Mesothelial cell of epicardium (in vitro differentiated cells): ENCODE results near the gene ABCC6. TPM values are rescaled to one million over a fixed set of nuclear protein-coding genes. Genes with fewer than 3 reads are reported as not detected.
"Not testable (repeated sequence)": the region's sequence is repeated elsewhere in the genome, so short reads cannot be mapped to it uniquely, and the experiment has no call there.

ENCODE experiments used
- DNase-seq, 2 experiments: peaks; one replicate each; pipeline ENCODE4 v3.0.0; 2021; ENCODE audit warnings: low spot score in 2 of 2; ENCODE audit not compliant: unreplicated experiment in 2 of 2
- H3K27ac Mint-ChIP-seq: 2 replicates; pipeline ENCODE4 v1.8.0; 2021; ENCODE audit warnings: mixed read lengths
- H3K27me3 Mint-ChIP-seq: 2 replicates; pipeline ENCODE4 v1.8.0; 2021; ENCODE audit warnings: low read depth, mixed read lengths
- H3K36me3 Mint-ChIP-seq: 2 replicates; pipeline ENCODE4 v1.8.0; 2021; ENCODE audit warnings: mixed read lengths
- H3K4me1 Mint-ChIP-seq: 2 replicates; pipeline ENCODE4 v1.8.0; 2021; ENCODE audit warnings: mixed read lengths
- H3K4me3 Mint-ChIP-seq: 2 replicates; pipeline ENCODE4 v1.8.0; 2021; ENCODE audit warnings: mild to moderate bottlenecking, moderate library complexity, mixed read lengths
- H3K9me3 Mint-ChIP-seq: 2 replicates; pipeline ENCODE4 v1.8.0; 2021; ENCODE audit warnings: mixed read lengths
- CTCF ChIP-seq: fragments of 200-600 bp; sonication (generic); IDR thresholded peaks from one replicate; pipeline ENCODE4 v1.5.0; 2021; ENCODE audit warnings: antibody characterized with exemption; ENCODE audit not compliant: unreplicated experiment
- total RNA-seq: library from RNA; stranded (reverse); gene quantifications from 3 replicates; pipeline ENCODE4 v1.2.1, GENCODE V29; 2021

Gene ABCC6
- total RNA-seq, 1 donor from 2014 or later: 3.2 TPM

DNA sequence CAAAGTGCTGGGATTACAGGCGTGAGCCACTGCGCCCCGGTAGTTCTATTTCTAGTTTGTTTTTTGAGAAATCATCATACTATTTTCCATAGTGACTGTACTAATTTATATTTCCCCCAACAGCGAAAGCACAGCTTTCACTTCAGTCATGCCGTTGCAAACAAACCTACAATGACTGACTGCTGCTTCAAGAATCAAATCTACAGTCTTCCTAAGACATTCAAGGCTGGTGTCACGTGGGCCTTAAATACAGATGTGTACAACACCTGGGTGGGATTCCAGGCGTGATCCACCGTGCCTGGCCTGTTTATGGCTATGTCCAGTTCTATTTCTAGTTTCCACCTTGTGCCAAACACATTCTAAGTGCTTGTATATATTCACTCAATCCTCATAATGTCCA, 72.0 kb downstream of the ABCC6 start:
- H3K27me3 Mint-ChIP-seq: no peaks in the 10 kb centered on the region
- no peak overlapping the region for H3K27ac Mint-ChIP-seq
- no peaks in the 10 kb centered on the region for H3K4me1 Mint-ChIP-seq
- TF ChIP-seq CTCF: no peak
- DNase-seq: no peak
- no peaks in the 10 kb centered on the region for H3K9me3 Mint-ChIP-seq
- H3K4me3 Mint-ChIP-seq: no peak overlapping the region
- no peaks in the 10 kb centered on the region for H3K36me3 Mint-ChIP-seq

GRCh38 chr16:16150878-16151152, 72.5 kb downstream of the ABCC6 start:
- no peak overlapping the region for H3K4me3 Mint-ChIP-seq
- no peak overlapping the region for H3K27ac Mint-ChIP-seq
- no peaks in the 10 kb centered on the region for H3K4me1 Mint-ChIP-seq
- DNase-seq: no peak
- no peak for TF ChIP-seq CTCF
- no peaks in the 10 kb centered on the region for H3K9me3 Mint-ChIP-seq
- no peaks in the 10 kb centered on the region for H3K27me3 Mint-ChIP-seq
- H3K36me3 Mint-ChIP-seq: no peaks in the 10 kb centered on the region

DNA sequence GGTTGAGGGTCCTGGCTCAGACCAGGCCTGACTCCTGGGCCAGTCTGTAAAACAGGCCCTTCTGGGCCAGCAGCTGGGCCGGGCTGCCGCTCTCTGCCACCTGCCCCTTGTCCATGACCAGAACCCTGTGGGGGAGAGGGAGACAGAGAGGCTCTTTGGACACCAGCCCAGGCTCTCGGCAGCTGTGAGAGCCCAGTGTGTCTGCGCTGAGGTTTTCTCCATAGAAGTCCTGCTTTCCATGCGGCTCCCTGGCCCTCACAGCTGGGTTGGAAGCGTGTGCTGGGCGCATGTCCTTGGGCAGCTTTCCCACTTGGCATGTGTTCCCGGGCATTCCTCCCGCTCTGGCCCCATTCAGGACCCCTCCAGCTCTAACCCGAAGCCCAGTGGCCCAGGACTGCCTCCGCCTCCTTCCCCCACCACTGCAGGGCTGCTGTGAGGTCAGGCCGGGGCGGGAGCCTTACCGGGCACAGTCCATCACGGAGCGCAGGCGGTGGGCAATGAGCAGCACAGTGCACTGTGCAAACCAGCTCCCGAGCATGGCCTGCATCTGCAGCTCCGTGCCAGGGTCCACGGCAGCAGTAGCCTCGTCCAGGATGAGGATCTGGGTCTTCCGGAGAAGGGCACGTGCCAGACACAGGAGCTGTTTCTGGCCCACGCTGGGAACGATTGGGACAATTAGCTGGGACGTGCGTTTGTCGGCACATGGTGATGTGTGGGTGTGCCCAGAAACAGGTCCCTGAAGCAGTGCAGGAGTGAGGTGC, 73.0 kb downstream of the ABCC6 start:
- no peaks in the 10 kb centered on the region for H3K9me3 Mint-ChIP-seq
- no peaks in the 10 kb centered on the region for H3K27me3 Mint-ChIP-seq
- H3K27ac Mint-ChIP-seq: no peak overlapping the region
- no peak for TF ChIP-seq CTCF
- no peaks in the 10 kb centered on the region for H3K4me1 Mint-ChIP-seq
- DNase-seq: no peak
- no peaks in the 10 kb centered on the region for H3K36me3 Mint-ChIP-seq
- H3K4me3 Mint-ChIP-seq: no peak overlapping the region

GRCh38 chr16:16149710-16150116, 73.6 kb downstream of the ABCC6 start:
- Mint-ChIP-seq H3K27ac (no peak overlapping the region), H3K9me3 (no peaks in the 10 kb centered on the region), H3K4me3 (no peak overlapping the region), H3K27me3 (no peaks in the 10 kb centered on the region), H3K36me3 (no peaks in the 10 kb centered on the region), H3K4me1 (no peaks in the 10 kb centered on the region)
- DNase-seq: no peak
- no peak for TF ChIP-seq CTCF

GRCh38 chr16:16148755-16149154, 74.5 kb downstream of the ABCC6 start:
- Mint-ChIP-seq H3K36me3 (peaks cover 7% of the 10 kb centered on the region), H3K9me3 (no peaks in the 10 kb centered on the region), H3K27me3 (no peaks in the 10 kb centered on the region), H3K4me3 (no peak overlapping the region), H3K4me1 (no peaks in the 10 kb centered on the region), H3K27ac (no peak overlapping the region)
- no peak for TF ChIP-seq CTCF
- DNase-seq: no peak

DNA sequence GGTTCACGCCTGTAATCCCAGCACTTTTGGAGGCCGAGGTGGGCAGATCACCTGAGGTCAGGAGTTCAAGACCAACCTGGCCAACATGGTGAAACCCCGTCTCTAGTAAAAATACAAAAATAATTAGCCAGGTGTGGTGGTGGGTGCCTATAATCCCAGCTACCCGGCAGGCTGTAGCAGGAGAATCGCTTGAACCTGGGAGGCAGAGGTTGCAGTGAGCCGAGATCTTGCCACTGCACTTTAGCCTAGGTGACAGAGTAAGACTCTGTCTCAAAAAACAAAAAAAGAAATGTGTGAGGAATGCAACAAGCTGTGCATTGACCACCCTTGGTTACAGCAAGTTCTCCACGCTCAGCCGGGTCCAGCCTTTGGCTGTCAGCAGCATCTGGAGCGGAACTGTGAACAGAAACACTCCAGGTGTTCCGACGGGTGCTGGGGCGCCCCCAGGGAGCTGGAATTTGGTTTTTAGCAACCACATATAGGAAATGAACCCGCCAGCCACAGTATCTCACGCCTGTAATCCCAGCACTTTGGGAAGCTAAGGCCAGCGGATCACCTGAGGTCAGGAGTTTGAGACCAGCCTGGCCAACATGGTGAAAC, 75.2 kb downstream of the ABCC6 start:
- not testable (repeated sequence) for H3K36me3 Mint-ChIP-seq, H3K27ac Mint-ChIP-seq, DNase-seq, H3K27me3 Mint-ChIP-seq, H3K4me3 Mint-ChIP-seq, H3K9me3 Mint-ChIP-seq, H3K4me1 Mint-ChIP-seq
